Activated T-helper 1 cell treated with anti-CD3 and anti-CD28 coated beads, Interleukin-2, amount 50 U/mL, for 16 hours (primary cell): ENCODE data around the gene HLA-E.
"Not testable (repeated sequence)": the region's sequence is repeated elsewhere in the genome, so short reads cannot be mapped to it uniquely, and the experiment has no call there.

Experiments
- DNase-seq, 2 donors: peaks; one replicate each; pipeline ENCODE4 v3.0.0-alpha.2; 2020; ENCODE audit warnings: low read depth in 1 of 2, low spot score in 1 of 2

Gene HLA-E

GRCh38 chr6:30500421-30501355, 11.4 kb downstream of the HLA-E start:
- no peak for DNase-seq

GRCh38 chr6:30507849-30508827, 18.8 kb downstream of the HLA-E start:
- DNase-seq: no peak

DNA sequence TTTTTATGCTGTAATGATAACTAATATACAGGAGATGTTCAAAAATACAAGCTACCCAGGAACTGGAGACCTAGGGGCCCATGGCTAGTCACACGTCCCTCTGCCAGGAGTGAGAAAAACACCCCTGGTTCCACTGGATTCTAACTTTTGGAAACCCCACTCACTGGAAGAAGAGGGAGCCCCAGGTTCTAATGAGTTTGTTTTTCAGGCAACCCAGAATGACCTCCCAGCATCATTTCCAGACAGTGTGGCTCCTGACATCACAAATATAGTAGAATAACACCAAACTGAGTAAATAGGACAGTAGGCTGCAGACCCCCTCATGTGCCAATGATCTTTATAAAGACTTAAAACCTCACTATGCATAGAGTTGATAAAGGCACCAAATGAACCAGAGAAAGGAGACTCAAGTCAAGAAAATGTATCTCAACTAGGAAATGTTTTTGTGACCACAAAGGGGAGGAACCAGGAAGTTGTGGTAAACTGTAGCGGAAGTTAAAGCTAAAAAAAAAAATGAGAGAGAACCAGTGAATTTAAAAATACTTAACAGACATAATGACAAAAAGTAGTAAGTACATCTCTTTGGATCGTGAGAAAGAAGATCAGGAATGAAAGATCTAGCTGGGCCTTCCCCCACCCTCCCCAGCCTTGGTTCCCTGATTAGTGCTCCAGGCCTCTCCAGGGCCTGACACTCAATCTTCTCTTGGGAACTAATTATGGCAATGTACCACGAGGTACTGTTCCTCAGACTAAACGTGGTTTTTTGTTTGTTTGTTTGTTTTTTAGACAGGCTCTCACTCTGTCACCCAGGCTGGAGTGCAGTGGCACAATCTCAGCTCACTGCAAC, 19.8 kb downstream of the HLA-E start:
- no peak for DNase-seq

- no peak for DNase-seq
These were observed 21.3 kb downstream of the HLA-E start for GRCh38 chr6:30510419-30511168.

GRCh38 chr6:30511169-30511546, 21.8 kb downstream of the HLA-E start:
- DNase-seq: no peak

GRCh38 chr6:30513451-30513850, 24.1 kb downstream of the HLA-E start:
- no peak for DNase-seq

DNA sequence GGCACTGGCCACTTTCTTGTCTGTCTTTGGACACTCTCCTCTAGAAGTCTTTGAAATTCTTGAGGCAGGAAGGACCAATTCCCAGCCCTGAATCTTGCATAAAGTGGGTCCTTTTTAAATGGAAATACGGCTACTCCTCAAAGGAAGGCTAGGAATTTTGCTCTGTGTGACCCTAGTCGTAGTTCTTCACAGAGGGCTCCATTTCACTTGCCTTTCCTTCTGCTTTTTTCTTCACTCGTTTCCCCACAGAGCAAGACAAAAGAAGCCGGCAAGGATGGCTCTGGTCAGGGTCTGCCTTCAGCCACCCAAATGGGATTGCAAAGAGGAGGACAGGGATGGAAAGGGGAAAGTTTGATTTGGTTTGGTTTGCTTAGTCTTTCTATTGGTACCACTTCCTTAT, 25.8 kb downstream of the HLA-E start:
- no peak for DNase-seq

- peak; percentile 77 to 83 for DNase-seq
These were observed 26.8 kb downstream of the HLA-E start for GRCh38 chr6:30515944-30516753.

- DNase-seq: not testable (repeated sequence)
These were observed 27.4 kb downstream of the HLA-E start for GRCh38 chr6:30516754-30517076.

DNA sequence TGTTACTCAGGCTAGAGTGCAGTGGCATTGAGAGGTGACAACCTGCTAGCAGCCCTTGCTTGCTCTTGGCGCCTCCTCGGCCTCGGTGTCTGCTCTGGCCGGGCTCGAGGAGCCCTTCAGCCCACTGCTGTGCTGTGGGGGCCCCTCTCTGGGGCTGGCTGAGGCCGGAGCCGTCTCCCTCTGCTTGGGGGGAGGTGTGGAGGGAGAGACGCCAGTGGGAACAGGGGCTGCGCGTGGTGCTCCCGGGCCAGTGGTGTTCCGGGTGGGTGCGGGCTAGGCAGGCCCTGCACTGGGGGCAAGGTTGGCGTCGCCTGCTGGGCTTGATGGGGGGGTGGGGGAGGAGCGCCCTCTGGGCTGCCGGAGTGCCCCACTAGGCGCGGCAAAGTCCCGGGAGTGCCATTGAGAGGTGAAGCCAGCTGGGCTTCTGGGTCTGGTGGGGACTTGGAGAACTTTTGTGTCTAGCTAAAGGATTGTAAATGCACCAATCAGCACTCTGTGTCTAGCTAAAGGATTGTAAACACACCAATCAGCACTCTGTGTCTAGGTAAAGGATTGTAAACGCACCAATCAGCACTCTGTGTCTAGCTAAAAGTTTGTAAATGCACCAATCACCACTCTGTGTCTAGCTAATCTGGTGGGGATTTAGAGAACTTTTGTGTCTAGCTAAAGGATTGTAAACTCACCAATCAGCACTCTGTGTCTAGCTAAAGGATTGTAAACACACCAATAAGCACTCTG, 28.6 kb downstream of the HLA-E start:
- DNase-seq: not testable (repeated sequence)

GRCh38 chr6:30518505-30519145, 29.3 kb downstream of the HLA-E start:
- not testable (repeated sequence) for DNase-seq

- no peak for DNase-seq
These were observed 31.2 kb downstream of the HLA-E start for GRCh38 chr6:30520522-30520921.

DNA sequence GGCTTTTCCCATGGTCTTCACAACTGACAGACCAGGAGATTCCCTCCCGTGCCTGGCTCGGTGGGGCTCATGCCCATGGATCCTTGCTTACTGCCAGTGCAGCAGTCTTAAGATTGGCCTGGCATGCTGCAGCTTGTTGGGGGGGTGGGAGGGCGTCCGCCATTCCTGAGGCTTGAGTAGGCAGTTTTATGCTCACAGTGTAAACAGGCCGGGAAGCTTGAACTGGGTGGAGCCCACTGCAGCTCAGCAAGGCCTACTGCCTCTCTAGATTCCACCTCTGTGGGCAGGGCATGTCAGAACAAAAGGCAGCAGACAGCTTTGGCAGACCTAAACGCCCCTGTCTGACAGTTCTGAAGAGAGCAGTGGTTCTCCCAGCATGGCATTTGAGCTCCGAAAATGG, 31.8 kb downstream of the HLA-E start:
- DNase-seq: not testable (repeated sequence)

DNA sequence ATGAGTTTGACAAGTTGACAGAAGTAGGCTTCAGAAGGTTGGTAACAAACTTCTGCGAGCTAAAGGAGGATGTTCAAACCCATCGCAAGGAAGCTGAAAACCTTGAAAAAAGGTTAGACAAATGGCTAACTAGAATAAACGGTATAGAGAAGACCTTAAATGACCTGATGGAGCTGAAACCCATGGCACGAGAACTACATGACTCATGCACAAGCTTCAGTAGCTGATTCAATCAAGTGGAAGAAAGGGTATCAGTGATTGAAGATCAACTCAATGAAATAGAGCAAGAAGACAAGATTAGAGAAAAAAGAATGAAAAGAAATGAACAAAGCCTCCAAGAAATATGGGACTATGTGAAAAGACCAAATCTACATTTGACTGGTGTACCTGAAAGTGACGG, 32.6 kb downstream of the HLA-E start:
- DNase-seq: not testable (repeated sequence)

DNA sequence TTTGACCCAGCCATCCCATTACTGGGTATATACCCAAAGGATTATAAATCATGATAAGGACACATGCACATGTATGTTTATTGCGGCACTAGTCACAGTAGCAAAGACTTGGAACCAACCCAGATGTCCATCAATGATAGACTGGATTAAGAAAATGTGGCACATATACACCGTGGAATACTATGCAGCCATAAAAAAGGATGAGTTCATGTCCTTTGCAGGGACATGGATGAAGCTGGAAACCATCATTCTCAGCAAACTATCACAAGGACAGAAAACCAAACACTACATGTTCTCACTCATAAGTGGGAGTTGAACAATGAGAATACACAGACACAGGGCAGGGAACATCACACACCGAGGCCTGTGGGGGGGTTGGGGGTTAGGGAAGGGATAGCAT, 37.1 kb downstream of the HLA-E start:
- DNase-seq: not testable (repeated sequence)

DNA sequence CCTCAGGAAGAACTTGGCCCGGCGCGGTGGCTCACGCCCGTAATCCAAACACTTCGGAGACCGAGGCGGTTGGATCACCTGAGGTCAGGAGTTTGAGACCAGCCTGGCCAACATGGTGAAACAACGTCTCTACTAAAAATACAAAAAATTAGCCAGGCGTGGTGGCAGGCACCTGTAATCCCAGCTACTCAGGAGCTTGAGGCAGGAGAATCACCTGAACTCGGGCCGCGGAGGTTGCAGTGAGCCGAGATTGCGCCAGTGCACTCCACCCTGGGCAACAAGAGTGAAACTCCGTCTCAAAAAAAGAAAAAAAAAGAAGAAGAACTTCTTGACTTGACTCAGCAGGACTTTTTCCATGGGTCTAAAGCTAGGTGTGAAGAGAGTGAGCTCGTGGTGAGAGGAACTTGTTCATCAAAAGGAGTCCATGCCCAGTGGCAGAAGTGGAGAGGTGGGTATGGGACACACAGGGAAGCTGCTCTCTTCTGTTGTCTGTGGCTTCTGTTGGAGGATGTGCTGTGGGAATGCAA, 40.1 kb downstream of the HLA-E start:
- DNase-seq: not testable (repeated sequence)

DNA sequence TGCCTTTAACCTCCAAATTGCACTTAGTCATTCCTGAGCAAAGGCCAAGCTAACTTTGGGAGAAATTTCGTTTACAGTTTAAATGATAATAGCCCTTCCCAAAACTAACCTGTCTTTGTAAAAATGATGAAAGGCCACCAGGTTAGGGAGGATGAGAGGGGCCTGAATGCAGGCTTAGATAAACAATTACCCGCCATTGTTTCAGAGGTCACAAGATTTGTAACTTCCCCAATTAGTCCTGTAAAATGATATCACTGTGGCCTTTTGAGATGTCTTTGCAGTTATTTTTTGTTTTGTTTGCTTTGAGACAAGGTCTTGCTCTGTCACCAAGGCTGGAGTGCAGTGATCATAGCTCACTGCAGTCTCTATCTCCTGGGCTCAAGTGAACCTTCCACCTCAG, 40.7 kb downstream of the HLA-E start:
- no peak for DNase-seq
